Skeletal muscle tissue (tissue), 4 donors: ENCODE measurements around the gene DNAJA1. TPM values are rescaled to one million over a fixed set of nuclear protein-coding genes. Genes with fewer than 3 reads are reported as not detected.
"Not testable (repeated sequence)": the region's sequence is repeated elsewhere in the genome, so short reads cannot be mapped to it uniquely, and the experiment has no call there.

Experiments used
- H3K27ac ChIP-seq: one replicate; pipeline ENCODE4 v1.7.0; 2013; ENCODE audit warnings: mild to moderate bottlenecking, low read depth, low read length, inconsistent platforms
- H3K27me3 ChIP-seq, 3 donors: one replicate each; pipeline ENCODE4 v1.7.0; 2013; ENCODE audit warnings: low read length in 3 of 3; ENCODE audit not compliant: control insufficient read depth in 3 of 3, insufficient read depth in 3 of 3
- H3K36me3 ChIP-seq, 3 donors: one replicate each; pipeline ENCODE4 v1.7.0; 2013; ENCODE audit warnings: low read length in 3 of 3; ENCODE audit not compliant: control insufficient read depth in 3 of 3, insufficient read depth in 3 of 3
- H3K4me1 ChIP-seq, 3 donors: one replicate each; pipeline ENCODE4 v1.7.0; 2013; ENCODE audit warnings: low read length in 3 of 3, mild to moderate bottlenecking in 3 of 3; ENCODE audit not compliant: control insufficient read depth in 3 of 3, insufficient read depth in 3 of 3
- H3K4me3 ChIP-seq, 3 donors: one replicate each; pipeline ENCODE4 v1.7.0; 2013; ENCODE audit warnings: low read length in 3 of 3
- H3K9ac ChIP-seq, 3 donors: one replicate each; pipeline ENCODE4 v1.7.0; 2013; ENCODE audit warnings: low read length in 3 of 3, mild to moderate bottlenecking in 3 of 3, moderate library complexity in 2 of 3, low read depth in 1 of 3
- H3K9me3 ChIP-seq, 3 donors: one replicate each; pipeline ENCODE4 v1.7.0; 2013; ENCODE audit warnings: low read length in 3 of 3; ENCODE audit not compliant: control insufficient read depth in 3 of 3
- total RNA-seq: library from RNA; depleted of rRNA; stranded (reverse); fragments of >200 nt; gene quantifications from one replicate; pipeline ENCODE4 v1.2.3, GENCODE V29; 2014
- donor health status: Osteomylitis.

DNAJA1 gene
- total RNA-seq, result 54.3 TPM

DNA sequence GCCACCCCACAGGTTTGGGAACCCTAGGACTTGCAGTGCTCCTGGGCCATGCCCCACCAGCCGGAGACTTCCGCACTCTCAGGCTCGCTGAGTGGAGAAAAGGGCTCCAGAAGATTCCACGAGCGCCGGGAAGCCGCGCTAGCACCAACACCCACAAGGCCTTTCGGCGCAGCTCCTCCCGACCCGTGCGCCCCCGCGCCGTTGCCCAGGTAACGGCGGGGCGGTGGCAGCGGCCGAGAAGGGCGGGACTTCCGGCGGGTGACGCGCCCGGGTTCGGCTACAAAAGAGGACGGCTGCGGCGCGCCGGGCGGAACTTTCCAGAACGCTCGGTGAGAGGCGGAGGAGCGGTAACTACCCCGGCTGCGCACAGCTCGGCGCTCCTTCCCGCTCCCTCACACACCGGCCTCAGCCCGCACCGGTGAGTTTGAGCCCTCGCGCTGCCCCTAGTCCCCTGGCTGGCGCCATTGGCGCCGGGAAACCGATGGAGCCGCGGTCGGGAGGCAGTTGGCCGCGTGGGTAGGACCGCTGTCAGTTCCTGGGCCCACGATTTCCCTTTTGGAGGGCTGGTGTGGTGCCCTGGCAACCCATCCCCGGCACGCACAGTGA is at the start of gene DNAJA1:
Gene DNAJA1, plus strand, starts transcription at position 308 of the 606 bp plus-strand sequence. CDS start 1,212 bp downstream, outside the sequence.
- peak within 1 kb of the TSS; percentile 95 to 99 (median 98) for H3K4me3 ChIP-seq
- peaks cover 9 to 19% (median 13%) of the 10 kb centered on the region in 3 donors for H3K36me3 ChIP-seq
- H3K9me3 ChIP-seq, result no peaks in the 10 kb centered on the region
- peak within 1 kb of the TSS; percentile 98 for H3K27ac ChIP-seq
- no peaks in the 10 kb centered on the region for H3K27me3 ChIP-seq
- peak within 1 kb of the TSS; percentile 95 to 99 (median 96) for H3K9ac ChIP-seq
- peaks cover 18 to 42% (median 33%) of the 10 kb centered on the region in 3 donors for H3K4me1 ChIP-seq

DNA sequence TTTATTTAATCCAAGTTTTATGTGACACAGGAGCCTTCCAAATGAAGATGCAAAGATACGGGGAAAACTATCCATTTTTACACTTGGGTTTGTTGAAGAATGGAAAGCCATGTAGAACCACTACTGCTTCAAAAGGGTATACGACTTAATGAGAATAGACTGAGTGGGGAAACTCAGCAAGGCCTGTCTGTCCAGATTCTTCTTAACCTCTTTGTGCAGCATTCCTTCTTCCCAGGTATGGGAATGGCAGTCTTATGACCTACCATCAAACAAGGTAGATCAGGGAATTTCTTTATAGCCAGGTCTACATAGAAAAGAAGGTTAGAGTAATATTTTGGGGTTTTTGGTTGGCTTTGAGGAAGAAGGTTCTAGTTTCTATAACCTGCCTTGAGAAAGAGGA is 47.0 kb upstream of the DNAJA1 start:
- Histone ChIP-seq H3K9ac (no peak overlapping the region), H3K4me3 (no peak overlapping the region), H3K9me3 (no peaks in the 10 kb centered on the region), H3K27ac (no peak overlapping the region), H3K27me3 (no peaks in the 10 kb centered on the region), H3K4me1 (no peaks in the 10 kb centered on the region), H3K36me3 (peaks cover 16 to 40% (median 26%) of the 10 kb centered on the region in 3 donors)

DNA sequence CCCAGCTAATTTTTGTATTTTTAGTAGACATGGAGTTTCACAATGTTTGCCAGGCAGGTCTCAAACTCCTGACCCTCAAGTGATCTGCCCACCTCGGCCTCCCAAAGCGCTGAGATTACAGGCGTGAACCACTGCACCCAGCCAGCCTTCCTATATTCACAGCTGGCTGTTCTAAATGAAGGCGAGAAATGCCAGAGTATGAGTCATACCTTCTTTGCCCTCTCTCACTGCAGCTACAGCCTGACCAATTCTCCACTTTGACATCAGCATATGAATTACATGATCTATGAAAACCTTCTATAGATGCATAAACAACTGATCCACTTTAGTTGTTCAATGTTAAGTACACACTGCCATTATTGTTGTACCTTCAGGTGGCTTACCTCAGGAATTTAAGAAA is 38.1 kb upstream of the DNAJA1 start:
- H3K9me3 ChIP-seq, result no peaks in the 10 kb centered on the region
- H3K4me1 ChIP-seq, result no peaks in the 10 kb centered on the region
- H3K36me3 ChIP-seq, result peaks cover 42 to 59% (median 53%) of the 10 kb centered on the region in 3 donors
- H3K9ac ChIP-seq, result no peak overlapping the region
- H3K4me3 ChIP-seq, result no peak overlapping the region
- no peak overlapping the region for H3K27ac ChIP-seq
- no peaks in the 10 kb centered on the region for H3K27me3 ChIP-seq

DNA sequence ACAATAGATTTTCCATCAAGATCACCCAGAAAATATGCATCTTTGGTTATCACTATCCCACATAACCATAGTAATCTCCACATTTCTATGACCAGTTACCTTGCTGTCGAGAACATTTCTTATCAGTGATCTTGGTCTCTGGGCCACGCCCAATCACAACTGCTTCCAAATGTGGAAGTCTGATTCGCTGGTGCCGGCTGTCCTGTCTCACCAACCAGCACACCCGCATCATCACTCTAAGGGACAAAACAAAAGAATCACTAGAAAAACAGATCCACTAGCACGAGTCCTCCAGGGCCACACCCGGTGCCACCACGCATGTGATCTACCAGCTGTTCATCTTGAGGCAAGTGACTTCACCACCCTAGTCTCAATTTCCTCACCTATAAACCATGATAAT is 35.4 kb upstream of the DNAJA1 start:
- Histone ChIP-seq H3K4me1 (no peaks in the 10 kb centered on the region), H3K9me3 (no peaks in the 10 kb centered on the region), H3K4me3 (no peak overlapping the region), H3K27ac (no peak overlapping the region), H3K27me3 (no peaks in the 10 kb centered on the region), H3K36me3 (peaks cover 33 to 49% (median 38%) of the 10 kb centered on the region in 3 donors), H3K9ac (no peak overlapping the region)

DNA sequence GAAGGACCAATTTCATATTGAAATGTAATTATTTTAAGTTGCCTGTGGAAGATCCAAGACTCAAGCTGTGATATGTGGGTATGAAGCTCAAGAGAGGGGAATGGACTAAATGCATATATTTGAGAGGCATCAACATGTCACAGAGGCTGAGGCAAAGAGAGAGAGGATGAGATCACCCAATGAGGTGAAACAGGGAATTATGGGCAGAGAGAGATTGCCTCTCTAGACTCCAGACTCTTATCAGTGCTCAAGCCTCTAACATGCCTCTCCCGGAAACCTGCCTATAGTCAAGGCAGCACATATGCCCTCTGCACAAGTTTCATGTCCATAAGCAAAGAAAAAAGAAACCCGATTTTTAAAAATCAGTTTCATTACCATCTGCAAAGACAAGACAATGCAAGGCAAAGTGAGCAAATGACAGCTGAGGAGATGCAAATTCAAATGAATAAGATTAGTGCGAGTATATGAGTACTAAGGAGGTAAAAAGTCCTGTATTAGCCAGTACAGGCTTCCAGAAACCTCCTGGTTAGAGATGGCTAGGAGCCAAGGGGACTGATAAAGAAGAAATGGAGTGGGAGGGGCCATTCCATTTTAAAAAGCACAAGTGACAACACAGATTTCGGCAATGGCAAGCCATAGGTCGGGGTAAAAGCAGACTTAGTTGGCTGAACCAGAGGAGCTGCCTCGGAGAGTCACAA is 33.0 kb upstream of the DNAJA1 start:
- H3K27me3 ChIP-seq, result no peaks in the 10 kb centered on the region
- peaks cover 31 to 45% (median 38%) of the 10 kb centered on the region in 3 donors for H3K36me3 ChIP-seq
- no peak overlapping the region for H3K9ac ChIP-seq
- H3K27ac ChIP-seq, result no peak overlapping the region
- H3K4me1 ChIP-seq, result no peaks in the 10 kb centered on the region
- H3K4me3 ChIP-seq, result no peak overlapping the region
- no peaks in the 10 kb centered on the region for H3K9me3 ChIP-seq

DNA sequence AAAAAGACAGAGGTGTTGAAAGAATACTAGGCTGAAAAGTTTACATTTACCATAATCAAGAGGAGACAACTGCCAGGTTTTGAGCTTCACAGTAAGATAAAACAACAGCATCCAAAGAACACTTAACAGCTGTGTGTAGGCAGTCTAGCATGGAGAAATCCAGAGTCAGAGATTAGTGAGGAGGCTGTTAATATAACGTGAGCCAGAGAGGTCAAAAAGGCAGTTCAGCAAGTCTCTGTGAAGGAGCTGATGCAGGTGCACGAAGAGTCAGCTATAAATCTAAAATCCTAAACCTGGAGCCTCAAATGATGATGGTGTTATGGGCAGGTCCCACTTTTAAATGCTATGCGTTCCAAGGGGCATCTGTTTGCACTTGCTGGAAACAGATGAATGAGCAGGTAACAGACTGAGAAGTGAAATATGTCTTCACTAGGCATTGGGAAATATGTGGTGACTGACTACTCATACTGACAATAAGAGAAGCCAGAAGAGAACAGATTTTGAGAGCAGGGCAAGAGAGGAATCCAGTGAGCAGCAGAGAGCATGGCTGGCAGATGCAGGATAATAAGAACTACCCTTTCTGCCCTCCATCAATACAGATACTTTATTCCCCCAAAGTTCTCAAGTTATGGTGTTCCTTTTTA is 32.4 kb upstream of the DNAJA1 start:
- no peak overlapping the region for H3K4me3 ChIP-seq
- H3K27ac ChIP-seq, result no peak overlapping the region
- H3K27me3 ChIP-seq, result no peaks in the 10 kb centered on the region
- peaks cover 25 to 39% (median 38%) of the 10 kb centered on the region in 3 donors for H3K36me3 ChIP-seq
- H3K4me1 ChIP-seq, result no peaks in the 10 kb centered on the region
- no peaks in the 10 kb centered on the region for H3K9me3 ChIP-seq
- no peak overlapping the region for H3K9ac ChIP-seq

DNA sequence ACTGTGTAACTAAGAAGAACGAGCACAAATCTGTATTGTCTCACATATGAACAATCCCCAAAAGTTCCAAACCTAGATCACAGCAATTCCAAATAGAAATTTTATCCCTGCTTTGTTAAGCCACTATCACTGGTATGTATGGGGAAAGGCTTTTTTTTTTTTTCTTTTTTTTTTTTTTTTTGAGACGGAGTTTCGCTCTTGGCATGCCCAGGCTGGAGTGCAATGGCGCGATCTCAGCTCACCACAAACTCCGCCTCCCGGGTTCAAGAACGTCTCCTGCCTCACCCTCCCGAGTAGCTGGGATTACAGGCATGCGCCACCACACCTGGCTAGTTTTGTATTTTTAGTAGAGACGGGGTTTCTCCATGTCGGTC is 24.4 kb upstream of the DNAJA1 start:
- Histone ChIP-seq H3K4me1 (peaks cover 5 to 17% (median 10%) of the 10 kb centered on the region in 3 donors), H3K27ac (peak overlapping the region; percentile 89), H3K9ac (peak overlapping the region; percentile 92 to 98 (median 94))

DNA sequence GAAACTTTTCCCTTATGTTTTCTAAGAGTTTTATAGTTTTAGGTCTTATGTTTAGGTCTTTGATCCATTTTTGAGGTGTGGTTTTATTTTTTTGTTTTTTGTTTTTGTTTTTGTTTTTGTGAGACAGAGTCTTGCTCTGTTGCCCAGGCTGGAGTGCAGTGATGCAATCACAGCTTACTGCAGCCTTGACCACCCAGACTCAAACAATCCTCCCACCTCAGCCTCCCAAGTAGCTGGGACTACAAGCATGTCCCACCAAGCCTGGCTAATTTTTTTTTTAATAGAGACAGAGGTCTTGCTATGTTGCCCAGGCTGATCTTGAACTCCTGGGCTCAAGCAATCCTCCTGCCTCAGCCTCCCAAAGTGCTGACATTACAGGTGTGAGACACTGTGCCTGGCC is 19.7 kb upstream of the DNAJA1 start:
- H3K4me3 ChIP-seq, H3K27ac ChIP-seq, H3K36me3 ChIP-seq, H3K9ac ChIP-seq, H3K27me3 ChIP-seq, H3K9me3 ChIP-seq: not testable (repeated sequence)
- peaks cover 5 to 13% (median 6%) of the 10 kb centered on the region in 3 donors for H3K4me1 ChIP-seq

More for the DNA sequence above, 24.4 kb upstream of the DNAJA1 start:
- H3K36me3 ChIP-seq, result peaks cover 8 to 20% (median 12%) of the 10 kb centered on the region in 3 donors
- not testable (repeated sequence) for H3K27me3 ChIP-seq, H3K9me3 ChIP-seq
- peak overlapping the region; percentile 99 to 100 (median 99) for H3K4me3 ChIP-seq

DNA sequence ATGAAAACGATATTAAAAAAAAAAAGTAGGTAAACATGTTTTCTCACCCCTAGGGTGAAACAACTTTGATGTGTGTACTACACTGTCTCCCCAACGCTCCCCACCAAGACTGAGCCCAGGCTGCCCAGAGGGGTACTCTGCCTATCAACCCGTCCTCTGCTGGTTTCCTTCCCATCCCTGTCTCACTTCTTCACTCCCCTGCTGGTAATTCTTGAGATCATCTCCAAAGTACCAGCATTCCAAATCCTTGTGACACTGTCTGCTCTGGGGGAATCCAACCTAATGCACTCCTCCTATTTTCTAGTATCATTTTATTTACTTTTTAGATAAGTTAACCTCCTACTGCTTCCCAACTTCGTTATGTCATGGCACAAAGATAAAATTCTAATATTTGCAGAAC is 17.3 kb upstream of the DNAJA1 start:
- H3K9me3 ChIP-seq, result no peaks in the 10 kb centered on the region
- no peaks in the 10 kb centered on the region for H3K27me3 ChIP-seq
- no peaks in the 10 kb centered on the region for H3K36me3 ChIP-seq
- no peak overlapping the region for H3K9ac ChIP-seq
- H3K4me1 ChIP-seq, result no peaks in the 10 kb centered on the region
- no peak overlapping the region for H3K27ac ChIP-seq
- no peak overlapping the region for H3K4me3 ChIP-seq

DNA sequence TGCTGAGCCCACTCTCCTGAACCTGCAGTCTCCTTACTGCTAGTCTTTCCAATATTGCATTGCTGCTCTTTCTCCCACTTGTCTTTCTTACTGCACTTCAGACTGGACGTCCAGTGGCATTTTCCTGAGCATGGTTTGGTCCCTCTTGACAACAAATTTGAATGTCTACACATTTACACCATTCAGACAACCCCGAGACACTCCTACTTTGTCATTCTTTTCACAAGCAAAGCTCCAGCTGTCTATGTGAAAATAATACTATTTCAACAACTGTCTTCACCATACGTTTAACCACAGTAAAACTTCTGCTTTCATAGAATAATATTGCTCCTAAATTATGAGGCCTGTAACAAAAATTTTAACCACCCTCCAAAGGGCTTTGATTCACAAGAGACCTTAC is 13.2 kb upstream of the DNAJA1 start:
- Histone ChIP-seq H3K27ac (no peak overlapping the region), H3K4me1 (no peaks in the 10 kb centered on the region), H3K4me3 (no peak overlapping the region), H3K9ac (no peak overlapping the region), H3K36me3 (no peaks in the 10 kb centered on the region), H3K9me3 (no peaks in the 10 kb centered on the region), H3K27me3 (no peaks in the 10 kb centered on the region)
